ENCODE data around the gene CLK3. TPM values are rescaled to one million over a fixed set of nuclear protein-coding genes. Genes with fewer than 3 reads are reported as not detected.

The CLK3 gene
- total RNA-seq, 1 donor, result 117 TPM

- DNase-seq (ENCODE audit: low read depth in 2 of 3, low spot score in 2 of 3), result no peak
These were observed 52.3 kb downstream of the CLK3 start for GRCh38 chr15:74667975-74668374.

GRCh38 chr15:74669627-74670026, 54.0 kb downstream of the CLK3 start:
- no peak for DNase-seq (ENCODE audit: low read depth in 2 of 3, low spot score in 2 of 3)

- no peak for DNase-seq (ENCODE audit: low read depth in 2 of 3, low spot score in 2 of 3)
These were observed 58.5 kb downstream of the CLK3 start for GRCh38 chr15:74674161-74674560.

- no peak for DNase-seq (ENCODE audit: low read depth in 2 of 3, low spot score in 2 of 3)
These were observed 61.2 kb downstream of the CLK3 start for GRCh38 chr15:74676801-74677200.

Other genes with a start within 250 kb of the CLK3 start
- not detected for gene CYP11A1, start 248.2 kb upstream of the CLK3 start, total RNA-seq
- 19.4 TPM for gene SEMA7A, start 181.9 kb upstream of the CLK3 start, total RNA-seq
- gene UBL7, start 154.7 kb upstream of the CLK3 start, total RNA-seq, result 94.0 TPM
- 11.0 TPM for gene ARID3B, start 74.6 kb upstream of the CLK3 start, total RNA-seq
- 19.4 TPM for gene EDC3, start 80.2 kb downstream of the CLK3 start, total RNA-seq
- 0.27 TPM for gene CYP1A1, start 109.7 kb downstream of the CLK3 start, total RNA-seq
- not detected for gene CYP1A2, start 133.0 kb downstream of the CLK3 start, total RNA-seq
- 118 TPM for gene CSK, start 166.2 kb downstream of the CLK3 start, total RNA-seq
- gene LMAN1L, start 197.0 kb downstream of the CLK3 start, total RNA-seq, result 0.27 TPM
- not detected for gene CPLX3, start 210.8 kb downstream of the CLK3 start, total RNA-seq
- 69.7 TPM for gene ULK3, start 227.3 kb downstream of the CLK3 start, total RNA-seq

Measured in hematopoietic multipotent progenitor cell (in vitro differentiated cells).